ENCODE results near the gene FLYWCH1. TPM values are rescaled to one million over a fixed set of nuclear protein-coding genes. Genes with fewer than 3 reads are reported as not detected.

Gene FLYWCH1
- total and polyA plus RNA-seq, 2 of the 8 experiments (the other 6 are each of a cell fraction or from before 2014, with no cell fraction given) = 12.4 to 23.5 TPM

DNA sequence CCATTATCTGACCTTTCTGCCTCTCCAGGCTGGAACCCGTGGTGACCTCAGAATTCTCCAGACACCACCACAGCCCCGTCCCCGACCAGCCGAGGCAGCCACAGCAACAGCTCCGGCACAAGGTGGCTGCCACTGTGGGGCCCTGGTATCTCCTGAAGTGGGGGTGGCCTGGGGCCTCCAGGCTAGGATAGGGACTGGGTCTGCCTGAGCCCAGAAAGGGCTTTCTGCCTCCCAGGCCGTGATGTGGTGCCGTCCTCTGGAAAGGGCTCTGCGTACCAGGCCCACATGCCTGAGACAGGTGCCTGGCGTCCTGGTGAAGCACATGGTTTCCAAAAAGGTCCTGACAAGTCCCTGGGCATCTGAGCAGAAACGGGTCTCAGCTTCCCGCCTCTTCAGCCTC, 17.1 kb downstream of the FLYWCH1 start:
- Histone ChIP-seq H3K79me2 (ENCODE audit: control insufficient read depth in 1 of 2, insufficient read depth in 2 of 2, low read length in 2 of 2) (no peaks in the 10 kb centered on the region), H3K9me3 (ENCODE audit: insufficient read depth in 2 of 2, low read depth in 1 of 2, low read length in 1 of 2) (no peaks in the 10 kb centered on the region), H4K20me1 (replicated peaks in 1 of 2; ENCODE audit: control insufficient read depth in 1 of 2, insufficient read depth in 2 of 2, low read length in 2 of 2) (no peaks in the 10 kb centered on the region), H4K91ac (replicated peaks; ENCODE audit: insufficient read length, low read length) (no peak overlapping the region), H2BK15ac (ENCODE audit: low read length) (no peak overlapping the region), H3K4me2 (ENCODE audit: insufficient read depth in 1 of 2, low read depth in 2 of 2, low read length in 2 of 2) (no peak overlapping the region), H2BK5ac (ENCODE audit: low read depth, low read length) (no peak overlapping the region), H3K23ac (ENCODE audit: insufficient read length) (no peak overlapping the region), H3K56ac (replicated peaks; ENCODE audit: insufficient read length, low read depth, low read length) (no peak overlapping the region), H2BK120ac (replicated peaks; ENCODE audit: low read depth, low read length) (no peak overlapping the region), H3K9ac (replicated peaks in 1 of 4; ENCODE audit: extremely low read depth in 1 of 4, low read depth in 3 of 4, low read length in 3 of 4) (no peak overlapping the region), H3K27me3 (replicated peaks in 1 of 4; ENCODE audit: control insufficient read depth in 3 of 4, extremely low read depth in 1 of 4, insufficient read depth in 3 of 4, low read length in 3 of 4) (no peaks in the 10 kb centered on the region), H2AFZ (ENCODE audit: low read length) (no peak overlapping the region), H3K79me1 (ENCODE audit: low read depth, low read length) (0 out of 2 replicates have a peak, but pooled peaks cover 3% of the 10 kb centered on the region), H3K23me2 (ENCODE audit: low read depth, low read length) (no peaks in the 10 kb centered on the region; the same call in 1 of the 2 replicates), H3K4ac (replicated peaks; ENCODE audit: insufficient read length, low read depth, low read length) (no peak overlapping the region), H3K18ac (ENCODE audit: extremely low read depth, low read length) (no peak overlapping the region), H2BK20ac (ENCODE audit: low read length) (no peak overlapping the region), H3K4me3 (ENCODE audit: extremely low read depth in 1 of 4, insufficient read depth in 2 of 4, low read depth in 3 of 4, low read length in 4 of 4) (no peak overlapping the region), H3K4me1 (replicated peaks in 1 of 4; ENCODE audit: control insufficient read depth in 3 of 4, insufficient read depth in 4 of 4, low read length in 3 of 4) (peaks cover 4 to 15% (median 10%) of the 10 kb centered on the region in 4 experiments), H4K8ac (ENCODE audit: extremely low read depth, insufficient read depth, low read length) (no peak overlapping the region; the same call in 1 of the 2 replicates), H3K36me3 (ENCODE audit: control insufficient read depth in 2 of 4, insufficient read depth in 4 of 4, low read length in 3 of 4) (peaks cover 0 to 6% (median 0%) of the 10 kb centered on the region in 4 experiments; a peak in 2 of 8 replicates), H3K14ac (ENCODE audit: insufficient read length) (no peak overlapping the region), H3K27ac (ENCODE audit: low read depth, low read length) (no peak overlapping the region), H2BK12ac (ENCODE audit: low read depth, low read length) (peak overlapping the region; percentile 39; the same call in 1 of the 2 replicates), H4K5ac (ENCODE audit: insufficient read length, low read depth, low read length) (no peak overlapping the region), H2AK5ac (ENCODE audit: low read depth, low read length) (no peak overlapping the region)
- FAIRE-seq (no peak), DNase-seq (ENCODE audit: low read depth in 1 of 2, low spot score in 2 of 2) (no peak)
- POLR2A ChIA-PET (ENCODE audit: partially characterized antibody) = interaction anchor here (1.3 kb wide), 2 partner anchors 27 to 46 kb away, joined by 3 to 4 read pairs; no protein-coding TSS in a partner anchor
- TF ChIP-seq, protein P1, sequence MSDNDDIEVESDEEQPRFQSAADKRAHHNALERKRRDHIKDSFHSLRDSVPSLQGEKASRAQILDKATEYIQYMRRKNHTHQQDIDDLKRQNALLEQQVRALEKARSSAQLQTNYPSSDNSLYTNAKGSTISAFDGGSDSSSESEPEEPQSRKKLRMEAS (IDR thresholded peaks at IDR 0.05) = peak; percentile 21; the same call in 1 of the 2 replicates
- TF ChIP-seq, protein P2, sequence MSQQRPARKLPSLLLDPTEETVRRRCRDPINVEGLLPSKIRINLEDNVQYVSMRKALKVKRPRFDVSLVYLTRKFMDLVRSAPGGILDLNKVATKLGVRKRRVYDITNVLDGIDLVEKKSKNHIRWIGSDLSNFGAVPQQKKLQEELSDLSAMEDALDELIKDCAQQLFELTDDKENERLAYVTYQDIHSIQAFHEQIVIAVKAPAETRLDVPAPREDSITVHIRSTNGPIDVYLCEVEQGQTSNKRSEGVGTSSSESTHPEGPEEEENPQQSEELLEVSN (IDR thresholded peaks at IDR 0.05) = peak; percentile 53; the same call in 1 of the 2 replicates
- TF ChIP-seq CBX8 (IDR thresholded peaks at IDR 0.05; ENCODE audit: borderline replicate concordance, low read depth, low read length) (no peak), SP1 (IDR thresholded peaks at IDR 0.05; ENCODE audit: low read depth, low read length) (no peak), POLR2A (IDR thresholded peaks at IDR 0.05; ENCODE audit: control extremely low read depth in 1 of 2, low read depth in 2 of 2, low read length in 2 of 2) (no peak)
- WGBS, 2 experiments (ENCODE audit: extremely low coverage in 1 of 2, insufficient coverage in 1 of 2, insufficient read length in 1 of 2, insufficient replicate concordance in 2 of 2, low coverage in 1 of 2, low lambda C conversion rate in 2 of 2, missing lambda C conversion rate in 1 of 2) = 93% methylated on average over 11 of the region's 11 CpGs; no CpG with 5 or more reads in 1 of the 2 experiments
- CTCF ChIA-PET (ENCODE audit: partially characterized antibody) = interaction anchor here (1.6 to 10.4 kb wide), 7 partner anchors 15 to 86 kb away, joined by 3 to 98 read pairs (median 13); partner anchors contain the start of gene FLYWCH1

Data from H1 (cell line).